Lower lobe of right lung (tissue), 2 donors: ENCODE results near the gene ELAVL3. TPM values are rescaled to one million over a fixed set of nuclear protein-coding genes. Genes with fewer than 3 reads are reported as not detected.

Experiments
- ATAC-seq, 2 donors: fragments of 200-7000 bp; cut with Tn5 transposase; one replicate each; pipeline ENCODE4 v1.9.1; 2020 to 2022; ENCODE audit warnings: mild to moderate bottlenecking in 2 of 2, moderate library complexity in 2 of 2
- DNase-seq: peaks from one replicate; pipeline ENCODE4 v3.0.0-alpha.2; 2020
- H3K27ac ChIP-seq: fragments of 200-600 bp; one replicate; pipeline ENCODE4 v1.8.0; 2022
- H3K27me3 ChIP-seq: fragments of 200-600 bp; one replicate; pipeline ENCODE4 v1.8.0; 2022; ENCODE audit warnings: low read depth
- H3K36me3 ChIP-seq: fragments of 200-600 bp; one replicate; pipeline ENCODE4 v1.8.0; 2022; ENCODE audit warnings: mild to moderate bottlenecking
- H3K4me1 ChIP-seq: fragments of 200-600 bp; one replicate; pipeline ENCODE4 v1.8.0; 2022
- H3K4me3 ChIP-seq: fragments of 200-600 bp; one replicate; pipeline ENCODE4 v1.8.0; 2022; ENCODE audit warnings: mild to moderate bottlenecking
- H3K9me3 ChIP-seq: fragments of 200-600 bp; one replicate; pipeline ENCODE4 v1.8.0; 2022
- intact Hi-C: fragments of 100-400 bp; cut with DNase I; formaldehyde crosslinking; loops from one replicate; pipeline ENCODE4 v1.11.0; 2022
- total RNA-seq: library from RNA; stranded (reverse); fragmentation: NEBNext Ultra II Directional; extraction: Animal tissue kit (Norgen Biotek cat#: 25700); gene quantifications from one replicate; pipeline ENCODE4 v1.2.1, GENCODE V29; 2021
- TF ChIP-seq, protein P1 (sequence below): fragments of 200-600 bp; IDR thresholded peaks from one replicate; pipeline ENCODE4 v1.8.0; 2022; ENCODE audit warnings: antibody characterized with exemption, mild to moderate bottlenecking
- donor health status: DM: no; HTN: yes; CAD: no; lungs with severe emphysema.

Gene ELAVL3
- total RNA-seq, 1 donor from 2014 or later, result not detected

DNA sequence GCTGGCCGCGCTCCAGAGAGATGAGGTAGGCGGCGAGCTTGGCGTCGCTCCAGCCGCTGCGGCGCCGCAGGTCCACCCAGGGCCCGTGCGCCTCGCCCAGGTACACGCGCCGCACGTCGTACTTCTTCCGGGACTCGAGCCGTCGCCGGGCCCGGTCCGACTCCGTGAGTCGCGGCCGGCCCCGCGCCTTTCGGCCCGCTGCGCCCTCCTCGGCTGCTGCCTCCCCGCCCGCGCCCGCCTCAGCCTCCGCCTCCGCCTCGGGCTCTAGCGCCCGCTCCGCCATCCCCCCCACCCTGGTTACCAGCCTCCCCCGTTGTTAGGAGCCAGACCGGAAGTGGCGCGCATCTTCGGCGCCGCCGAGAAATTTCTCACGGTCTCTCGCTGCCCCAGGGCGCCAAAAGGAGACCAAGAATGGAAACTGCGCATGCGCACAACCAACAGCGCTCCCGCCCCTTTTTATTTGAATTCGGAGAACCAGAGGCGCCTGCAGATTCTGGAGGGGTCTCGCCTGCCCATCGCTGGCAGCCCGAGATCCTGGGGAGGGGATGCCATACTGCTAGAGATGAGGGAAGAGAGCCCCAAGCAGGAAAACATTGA, 24.8 kb upstream of the ELAVL3 start, which contains the start of gene ZNF653:
ZNF653 (minus strand) TSS at position 336 of the 597 bp plus-strand sequence; CDS start at position 283, 53 bp downstream.
- H3K4me3 ChIP-seq, result peak within 1 kb of the TSS; percentile 91
- no peaks in the 10 kb centered on the region for H3K27me3 ChIP-seq
- H3K9me3 ChIP-seq, result no peaks in the 10 kb centered on the region
- no peaks in the 10 kb centered on the region for H3K36me3 ChIP-seq
- peaks cover 9% of the 10 kb centered on the region for H3K4me1 ChIP-seq
- intact Hi-C loops, result no loop called here
- DNase-seq (peak; percentile 94), ATAC-seq (peak; percentile 93)
- peak within 1 kb of the TSS; percentile 96 for H3K27ac ChIP-seq
- TF ChIP-seq, protein P1, sequence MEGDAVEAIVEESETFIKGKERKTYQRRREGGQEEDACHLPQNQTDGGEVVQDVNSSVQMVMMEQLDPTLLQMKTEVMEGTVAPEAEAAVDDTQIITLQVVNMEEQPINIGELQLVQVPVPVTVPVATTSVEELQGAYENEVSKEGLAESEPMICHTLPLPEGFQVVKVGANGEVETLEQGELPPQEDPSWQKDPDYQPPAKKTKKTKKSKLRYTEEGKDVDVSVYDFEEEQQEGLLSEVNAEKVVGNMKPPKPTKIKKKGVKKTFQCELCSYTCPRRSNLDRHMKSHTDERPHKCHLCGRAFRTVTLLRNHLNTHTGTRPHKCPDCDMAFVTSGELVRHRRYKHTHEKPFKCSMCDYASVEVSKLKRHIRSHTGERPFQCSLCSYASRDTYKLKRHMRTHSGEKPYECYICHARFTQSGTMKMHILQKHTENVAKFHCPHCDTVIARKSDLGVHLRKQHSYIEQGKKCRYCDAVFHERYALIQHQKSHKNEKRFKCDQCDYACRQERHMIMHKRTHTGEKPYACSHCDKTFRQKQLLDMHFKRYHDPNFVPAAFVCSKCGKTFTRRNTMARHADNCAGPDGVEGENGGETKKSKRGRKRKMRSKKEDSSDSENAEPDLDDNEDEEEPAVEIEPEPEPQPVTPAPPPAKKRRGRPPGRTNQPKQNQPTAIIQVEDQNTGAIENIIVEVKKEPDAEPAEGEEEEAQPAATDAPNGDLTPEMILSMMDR, result no peak

DNA sequence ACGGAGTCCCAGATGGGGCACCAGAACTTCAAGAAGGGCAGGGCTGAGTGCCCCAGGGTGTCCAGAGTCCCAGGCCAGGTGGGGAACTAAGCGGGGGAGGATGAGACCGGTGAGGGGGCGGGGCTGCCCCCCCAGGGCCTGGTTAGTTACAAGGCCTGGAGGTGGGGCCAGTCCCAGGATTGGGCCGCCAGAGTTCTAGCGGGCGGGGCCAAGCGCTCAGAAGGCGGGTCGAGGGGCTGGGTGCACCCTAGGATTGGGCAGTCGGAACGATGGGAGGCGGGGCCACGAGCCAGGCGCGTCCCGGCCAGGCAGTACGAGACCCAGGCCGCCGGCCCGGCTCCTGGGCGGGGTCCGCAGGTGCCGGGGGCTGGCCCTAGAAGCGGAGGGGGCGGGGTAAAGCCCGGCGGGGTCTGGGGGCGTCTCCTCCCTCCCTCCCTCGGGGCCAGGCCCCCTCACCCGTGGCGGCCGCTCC, 24.2 kb upstream of the ELAVL3 start:
- Histone ChIP-seq H3K9me3 (no peaks in the 10 kb centered on the region), H3K36me3 (no peaks in the 10 kb centered on the region), H3K4me3 (peak overlapping the region; percentile 91), H3K27me3 (no peaks in the 10 kb centered on the region), H3K27ac (peak overlapping the region; percentile 96), H3K4me1 (peaks cover 9% of the 10 kb centered on the region)
- intact Hi-C loops, result no loop called here
- peak; percentile 98 for DNase-seq
- peak; percentile 97 for ATAC-seq
- TF ChIP-seq, protein P1, result no peak

DNA sequence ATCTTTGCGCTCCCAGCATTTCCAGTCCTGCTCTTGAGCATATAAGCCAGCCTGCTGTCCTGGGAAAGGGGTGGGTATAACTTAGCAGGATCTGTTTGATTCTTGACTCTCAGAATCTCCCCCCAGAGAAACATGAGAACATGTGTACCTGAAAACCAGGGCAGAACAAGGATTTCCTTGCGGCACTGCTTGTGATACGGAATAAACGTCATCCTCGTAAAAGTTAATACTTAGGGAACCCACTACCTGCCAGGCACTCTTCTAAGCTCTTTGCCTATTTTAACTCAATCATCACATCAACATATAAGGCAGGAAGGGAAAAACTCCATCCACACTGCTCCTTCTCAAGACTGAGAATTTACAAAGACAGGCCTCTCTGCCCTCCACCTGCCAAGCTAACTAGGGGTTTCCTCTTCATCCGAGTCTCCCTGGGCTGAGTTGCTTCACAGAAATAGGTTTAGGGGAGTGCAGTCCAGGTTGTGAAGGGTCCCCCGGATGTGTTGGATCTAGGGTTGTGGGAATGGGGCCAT, 23.7 kb upstream of the ELAVL3 start:
- Histone ChIP-seq H3K27me3 (no peaks in the 10 kb centered on the region), H3K9me3 (no peaks in the 10 kb centered on the region), H3K4me3 (peak overlapping the region; percentile 91), H3K27ac (peak overlapping the region; percentile 96), H3K36me3 (no peaks in the 10 kb centered on the region), H3K4me1 (peaks cover 9% of the 10 kb centered on the region)
- ATAC-seq (no peak), DNase-seq (no peak)
- TF ChIP-seq, protein P1, result no peak
- intact Hi-C loops, result no loop called here

DNA sequence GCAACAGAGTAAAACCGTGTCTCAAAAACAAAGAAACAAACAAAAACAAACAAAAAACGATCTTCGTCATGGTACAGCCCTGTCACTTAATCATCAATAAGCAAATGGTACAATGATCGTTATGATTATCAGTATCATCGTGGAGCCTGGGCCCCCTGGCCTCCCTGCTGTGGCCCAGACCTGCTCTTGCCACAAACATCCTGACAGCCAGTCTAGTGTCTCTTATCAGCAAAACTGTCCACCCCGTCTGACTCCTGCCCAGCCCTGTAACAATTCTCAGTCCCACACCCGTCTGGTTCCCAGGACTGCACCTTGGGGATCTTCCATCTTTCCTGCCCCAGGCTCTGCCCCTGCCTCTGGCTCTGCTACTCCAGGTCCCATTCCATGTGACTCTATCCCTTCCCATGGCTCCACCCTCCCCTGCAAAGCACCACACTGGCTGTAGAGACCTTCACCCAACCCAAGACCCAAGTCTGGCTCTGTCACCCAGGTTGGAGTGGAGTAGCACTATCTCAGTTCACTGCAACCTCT, 19.1 kb upstream of the ELAVL3 start:
- ATAC-seq, result no peak
- TF ChIP-seq, protein P1, result no peak
- DNase-seq, result no peak
- H3K4me1 ChIP-seq, result no peaks in the 10 kb centered on the region
- H3K36me3 ChIP-seq, result peaks cover 15% of the 10 kb centered on the region
- no peak overlapping the region for H3K27ac ChIP-seq
- no peaks in the 10 kb centered on the region for H3K9me3 ChIP-seq
- no peak overlapping the region for H3K4me3 ChIP-seq
- H3K27me3 ChIP-seq, result no peaks in the 10 kb centered on the region
- intact Hi-C loops, result no loop called here

DNA sequence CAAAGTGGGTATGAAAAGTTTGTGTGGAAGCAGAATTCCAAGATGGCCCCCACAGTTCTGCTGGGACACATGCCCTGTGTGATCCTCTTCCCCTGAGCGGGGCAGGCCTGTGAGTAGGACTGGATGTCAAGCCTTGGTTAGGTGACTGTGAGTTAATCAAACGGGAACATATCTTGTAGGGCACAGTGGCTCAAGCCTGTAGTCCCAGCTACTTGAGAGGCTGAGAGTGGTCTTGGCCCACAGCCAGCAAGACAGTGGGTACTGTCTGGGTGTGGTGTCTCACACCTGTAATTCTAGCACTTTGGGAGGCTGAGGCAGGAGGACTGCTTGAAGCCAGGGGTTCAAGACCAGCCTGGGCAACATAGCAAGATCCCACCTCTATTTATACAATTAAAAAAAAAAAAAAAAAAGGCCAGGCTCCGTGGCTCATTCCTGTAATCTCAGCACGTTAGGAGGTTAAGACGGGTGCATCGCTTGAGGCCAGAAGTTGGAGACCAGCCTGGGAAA, 18.4 kb upstream of the ELAVL3 start:
- peaks cover 21% of the 10 kb centered on the region for H3K36me3 ChIP-seq
- TF ChIP-seq, protein P1, result no peak
- ATAC-seq, result no peak
- H3K9me3 ChIP-seq, result no peaks in the 10 kb centered on the region
- no peak for DNase-seq
- H3K27ac ChIP-seq, result no peak overlapping the region
- H3K4me1 ChIP-seq, result no peaks in the 10 kb centered on the region
- intact Hi-C loops, result no loop called here
- H3K27me3 ChIP-seq, result no peaks in the 10 kb centered on the region
- H3K4me3 ChIP-seq, result no peak overlapping the region
